ENCODE results near the gene PRPF8. TPM values are rescaled to one million over a fixed set of nuclear protein-coding genes. Genes with fewer than 3 reads are reported as not detected.
"Not testable (repeated sequence)": the region's sequence is repeated elsewhere in the genome, so short reads cannot be mapped to it uniquely, and the experiment has no call there.

Gene PRPF8
- total RNA-seq, 4 donors from 2014 or later, result 111 to 195 (median 161) TPM

- Histone ChIP-seq H3K9me3 (no peaks in the 10 kb centered on the region), H3K4me1 (peaks cover 2 to 22% (median 7%) of the 10 kb centered on the region in 3 donors), H3K27ac (peak overlapping the region in 1 of 4 donors; percentile 31), H3K4me3 (no peak overlapping the region), H3K36me3 (peaks cover 12 to 87% of the 10 kb centered on the region in 2 donors), H3K27me3 (no peaks in the 10 kb centered on the region)
- ATAC-seq, result no peak
- no peak for TF ChIP-seq POLR2A (IDR thresholded peaks at IDR 0.05)
- TF ChIP-seq EP300 (IDR thresholded peaks at IDR 0.05), result no peak
- TF ChIP-seq CTCF (IDR thresholded peaks at IDR 0.05), result no peak
- no peak for TF ChIP-seq POLR2AphosphoS5 (IDR thresholded peaks at IDR 0.05)
- 90% methylated on average over 9 of the region's 14 CpGs; no CpG with 5 or more reads in 1 of the 2 donors for WGBS, 2 donors (ENCODE audit: low coverage in 1 of 2)
These were observed 30.9 kb downstream of the PRPF8 start for GRCh38 chr17:1653735-1654134.

GRCh38 chr17:1652794-1653193 lies 31.9 kb downstream of the PRPF8 start:
- H3K36me3 ChIP-seq, result peaks cover 7 to 77% of the 10 kb centered on the region in 2 donors

GRCh38 chr17:1651559-1651844 lies 33.2 kb downstream of the PRPF8 start:
- no peak for ATAC-seq
- Histone ChIP-seq H3K27me3 (no peaks in the 10 kb centered on the region), H3K36me3 (peaks cover 7 to 64% of the 10 kb centered on the region in 2 donors), H3K9me3 (no peaks in the 10 kb centered on the region), H3K27ac (peak overlapping the region in 3 of 4 donors; percentile 98 to 99 (median 99)), H3K4me3 (no peak overlapping the region), H3K4me1 (peaks cover 7 to 45% (median 25%) of the 10 kb centered on the region in 3 donors)
- 80% methylated on average over 1 of the region's 4 CpGs; no CpG with 5 or more reads in 1 of the 2 donors for WGBS, 2 donors (ENCODE audit: low coverage in 1 of 2)
- TF ChIP-seq POLR2AphosphoS5 (IDR thresholded peaks at IDR 0.05), result no peak
- TF ChIP-seq POLR2A (IDR thresholded peaks at IDR 0.05), result no peak
- TF ChIP-seq CTCF (IDR thresholded peaks at IDR 0.05), result no peak
- no peak for TF ChIP-seq EP300 (IDR thresholded peaks at IDR 0.05)

More at GRCh38 chr17:1652794-1653193, 31.9 kb downstream of the PRPF8 start:
- H3K4me3 ChIP-seq, H3K9me3 ChIP-seq, H3K27ac ChIP-seq, ATAC-seq, H3K27me3 ChIP-seq: not testable (repeated sequence)
- H3K4me1 ChIP-seq, result peaks cover 6 to 32% (median 15%) of the 10 kb centered on the region in 3 donors
- 66 to 81% methylated on average over 4 to 7 of the region's 7 CpGs for WGBS, 2 donors (ENCODE audit: low coverage in 1 of 2)

GRCh38 chr17:1650731-1651558 lies 33.7 kb downstream of the PRPF8 start:
- H3K27ac ChIP-seq, result peak overlapping the region; percentile 92 to 99 (median 98)
- no peak for ATAC-seq
- no peaks in the 10 kb centered on the region for H3K27me3 ChIP-seq
- TF ChIP-seq EP300 (IDR thresholded peaks at IDR 0.05), result no peak
- no peak for TF ChIP-seq POLR2AphosphoS5 (IDR thresholded peaks at IDR 0.05)
- H3K4me1 ChIP-seq, result peaks cover 7 to 50% (median 27%) of the 10 kb centered on the region in 3 donors
- H3K9me3 ChIP-seq, result no peaks in the 10 kb centered on the region
- no peak overlapping the region for H3K4me3 ChIP-seq
- H3K36me3 ChIP-seq, result peaks cover 4 to 59% of the 10 kb centered on the region in 2 donors
- 70 to 77% methylated on average over 5 to 6 of the region's 22 CpGs for WGBS, 2 donors (ENCODE audit: low coverage in 1 of 2)

DNA sequence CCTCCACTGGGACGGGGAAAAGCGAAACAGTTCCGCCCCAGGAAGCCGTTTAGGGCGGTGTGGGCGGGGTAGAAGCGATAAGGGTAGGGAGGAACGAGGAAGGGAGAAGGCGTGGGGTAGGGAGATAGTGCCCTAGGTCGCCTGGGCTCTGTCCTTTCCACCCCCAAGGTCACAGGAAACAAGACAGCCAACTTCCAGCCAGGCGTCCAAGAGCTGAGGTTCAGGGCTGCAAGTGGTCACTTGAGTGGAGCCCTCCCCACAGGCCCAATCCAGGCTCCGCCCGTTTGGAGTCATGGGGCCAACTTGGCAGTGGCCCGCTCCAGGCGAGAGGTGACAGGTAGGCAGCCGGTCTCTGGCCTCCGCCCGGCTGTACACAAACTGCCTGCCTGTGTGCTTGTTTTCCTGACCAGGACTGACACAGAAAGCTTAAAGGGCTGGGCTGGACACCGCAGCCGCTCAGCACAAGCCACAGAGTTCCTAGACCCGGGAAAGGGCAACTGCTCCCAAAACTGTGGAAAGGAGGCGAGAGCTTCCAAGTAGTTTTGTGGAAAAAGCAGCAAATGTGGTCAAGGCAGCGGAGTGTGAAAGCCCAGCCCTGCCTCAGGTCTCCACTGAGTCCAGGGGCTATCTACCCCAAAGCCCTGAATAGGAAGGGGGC lies 34.7 kb downstream of the PRPF8 start, which contains the start of gene RILP:
TSS of gene RILP (minus strand) at position 23 of the 658 bp plus-strand sequence. CDS start 62 bp downstream, outside the sequence.
- WGBS, 2 donors (ENCODE audit: low coverage in 1 of 2), result 48% methylated on average over 3 of the region's 23 CpGs; no CpG with 5 or more reads in 1 of the 2 donors
- ATAC-seq, result peak; percentile 62
- TF ChIP-seq CTCF (IDR thresholded peaks at IDR 0.05), result no peak
- TF ChIP-seq POLR2AphosphoS5 (IDR thresholded peaks at IDR 0.05), result peak; percentile 29
- peaks cover 3 to 49% of the 10 kb centered on the region in 2 donors for H3K36me3 ChIP-seq
- peak within 1 kb of the TSS; percentile 92 to 99 (median 98) for H3K27ac ChIP-seq
- H3K4me1 ChIP-seq, result peaks cover 7 to 58% (median 27%) of the 10 kb centered on the region in 3 donors
- no peaks in the 10 kb centered on the region for H3K27me3 ChIP-seq
- H3K4me3 ChIP-seq, result peak within 1 kb of the TSS; percentile 73 to 92
- H3K9me3 ChIP-seq, result no peaks in the 10 kb centered on the region

Data from gastroesophageal sphincter (tissue), 4 donors.